ENCODE data around the gene TAOK2.
"Not testable (repeated sequence)": the region's sequence is repeated elsewhere in the genome, so short reads cannot be mapped to it uniquely, and the experiment has no call there.

Gene TAOK2

GRCh38 chr16:30004811-30005242, 31.2 kb downstream of the TAOK2 start:
- DNase-seq, result no peak

- no peak for DNase-seq
Measured at GRCh38 chr16:30005341-30006094, 31.9 kb downstream of the TAOK2 start.

GRCh38 chr16:30006095-30006473, 32.4 kb downstream of the TAOK2 start:
- no peak for DNase-seq

GRCh38 chr16:30006659-30007377, 33.1 kb downstream of the TAOK2 start:
- no peak for DNase-seq

- no peak for DNase-seq
Measured at GRCh38 chr16:30007378-30007895, 33.8 kb downstream of the TAOK2 start.

GRCh38 chr16:30009085-30009862, 35.6 kb downstream of the TAOK2 start:
- no peak for DNase-seq

GRCh38 chr16:30009990-30010843, 36.5 kb downstream of the TAOK2 start:
- no peak for DNase-seq

GRCh38 chr16:30010844-30011713, 37.4 kb downstream of the TAOK2 start, which contains the start of gene DOC2A:
TSS of gene DOC2A (minus strand) at chr16:30011027. CDS start at chr16:30010222, 805 bp downstream.
- DNase-seq, result no peak

- DNase-seq, result no peak
Measured at GRCh38 chr16:30011714-30012504, 38.2 kb downstream of the TAOK2 start.

- DNase-seq, result not testable (repeated sequence)
Measured at GRCh38 chr16:30012598-30012997, 38.9 kb downstream of the TAOK2 start.

- not testable (repeated sequence) for DNase-seq
Measured at GRCh38 chr16:30015450-30015849, 41.8 kb downstream of the TAOK2 start.

- no peak for DNase-seq
Measured at GRCh38 chr16:30016555-30017276, 43.0 kb downstream of the TAOK2 start.

GRCh38 chr16:30017277-30017656, 43.6 kb downstream of the TAOK2 start:
- no peak for DNase-seq

GRCh38 chr16:30017937-30018336, 44.3 kb downstream of the TAOK2 start:
- not testable (repeated sequence) for DNase-seq

- no peak for DNase-seq
Measured at GRCh38 chr16:30018731-30019158, 45.1 kb downstream of the TAOK2 start.

- DNase-seq, result no peak
Measured at GRCh38 chr16:30022887-30023286, 49.2 kb downstream of the TAOK2 start, which contains the start of gene C16orf92. TSS of gene C16orf92 (plus strand) at chr16:30023198. CDS start at chr16:30023341, 143 bp downstream.

- no peak for DNase-seq
Measured at GRCh38 chr16:30023586-30023985, 49.9 kb downstream of the TAOK2 start.

- no peak for DNase-seq
Measured at GRCh38 chr16:30024451-30024850, 50.8 kb downstream of the TAOK2 start.

GRCh38 chr16:30025156-30025555, 51.5 kb downstream of the TAOK2 start:
- DNase-seq, result no peak
